ENCODE data around the gene STK39.

DNA sequence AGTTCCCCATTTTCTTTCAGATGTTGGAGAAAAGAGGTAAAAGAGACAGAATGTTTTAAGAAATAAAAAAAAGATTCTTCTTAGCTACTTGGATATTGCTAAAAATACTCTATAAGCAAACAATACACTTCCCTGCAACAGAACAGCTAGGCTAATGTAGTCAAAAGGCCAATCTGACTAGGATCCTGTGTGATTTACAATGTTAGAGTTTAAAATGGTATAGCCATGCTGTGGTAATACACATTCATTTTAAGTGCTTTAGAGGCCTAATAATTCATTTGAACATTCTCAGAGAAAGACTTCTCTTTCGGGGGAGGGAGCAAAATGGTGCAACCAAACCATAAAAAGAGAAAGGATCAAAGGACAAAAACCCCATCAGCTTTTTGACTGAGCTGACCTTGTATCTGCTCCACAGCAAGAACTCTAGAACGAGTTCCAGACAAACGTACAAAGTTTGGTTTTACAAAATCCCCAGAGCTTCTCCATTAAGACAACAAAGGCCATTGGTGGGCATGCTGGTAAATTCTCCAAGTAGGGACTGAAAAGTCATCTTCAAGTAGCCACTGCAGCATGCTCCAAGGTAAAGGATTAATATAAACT lies 200.2 kb downstream of the STK39 start:
- TF ChIP-seq POLR2A (IDR thresholded peaks at IDR 0.05): no peak
- TF ChIP-seq, protein P1, sequence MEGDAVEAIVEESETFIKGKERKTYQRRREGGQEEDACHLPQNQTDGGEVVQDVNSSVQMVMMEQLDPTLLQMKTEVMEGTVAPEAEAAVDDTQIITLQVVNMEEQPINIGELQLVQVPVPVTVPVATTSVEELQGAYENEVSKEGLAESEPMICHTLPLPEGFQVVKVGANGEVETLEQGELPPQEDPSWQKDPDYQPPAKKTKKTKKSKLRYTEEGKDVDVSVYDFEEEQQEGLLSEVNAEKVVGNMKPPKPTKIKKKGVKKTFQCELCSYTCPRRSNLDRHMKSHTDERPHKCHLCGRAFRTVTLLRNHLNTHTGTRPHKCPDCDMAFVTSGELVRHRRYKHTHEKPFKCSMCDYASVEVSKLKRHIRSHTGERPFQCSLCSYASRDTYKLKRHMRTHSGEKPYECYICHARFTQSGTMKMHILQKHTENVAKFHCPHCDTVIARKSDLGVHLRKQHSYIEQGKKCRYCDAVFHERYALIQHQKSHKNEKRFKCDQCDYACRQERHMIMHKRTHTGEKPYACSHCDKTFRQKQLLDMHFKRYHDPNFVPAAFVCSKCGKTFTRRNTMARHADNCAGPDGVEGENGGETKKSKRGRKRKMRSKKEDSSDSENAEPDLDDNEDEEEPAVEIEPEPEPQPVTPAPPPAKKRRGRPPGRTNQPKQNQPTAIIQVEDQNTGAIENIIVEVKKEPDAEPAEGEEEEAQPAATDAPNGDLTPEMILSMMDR (IDR thresholded peaks at IDR 0.05): no peak
